Body of pancreas (tissue), 4 donors: ENCODE measurements around the gene RAP1GDS1.

Source experiments
- CTCF ChIP-seq, 7 experiments: fragments of 450-650 bp in 4 of 7; fragments of 200-600 bp in 3 of 7; sonication (generic) in 3 of 7; IDR thresholded peaks; one replicate each; pipeline ENCODE4 v1.5.1; 2016 to 2019; ENCODE audit warnings: antibody characterized with exemption in 7 of 7
- POLR2A ChIP-seq, 3 donors: fragments of 450-650 bp; IDR thresholded peaks; one replicate each; pipeline ENCODE4 v1.6.1; 2016; ENCODE audit warnings: antibody characterized with exemption in 3 of 3, mild to moderate bottlenecking in 2 of 3

DNA sequence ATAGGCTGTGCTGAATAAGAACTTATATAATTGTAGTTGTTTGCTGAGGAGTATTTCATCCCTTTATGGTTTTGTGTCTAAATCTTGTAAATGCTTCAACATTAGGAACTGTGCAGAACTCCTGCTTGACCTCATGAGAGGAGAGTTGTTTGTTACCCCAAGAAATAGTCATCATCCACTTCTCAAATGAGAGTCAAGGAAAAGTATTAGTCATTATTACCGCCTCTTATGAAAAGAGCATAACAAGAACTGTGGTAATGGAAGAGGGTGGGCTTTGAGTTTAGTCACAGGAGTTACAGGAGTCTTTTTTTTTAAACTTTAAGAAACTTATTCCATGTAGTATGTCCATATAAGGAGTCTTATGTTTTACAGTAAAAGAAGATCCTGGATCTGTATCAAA lies 132.9 kb downstream of the RAP1GDS1 start:
- TF ChIP-seq CTCF (IDR thresholded peaks at IDR 0.05) (no peak), POLR2A (IDR thresholded peaks at IDR 0.05) (no peak)
